Fibroblast of pulmonary artery (primary cell): ENCODE results near the gene KIF2A.
A peak's percentile ranks its signal among the peaks of the same experiment; 100 is the strongest.

Experiments used
- DNase-seq: peaks from one replicate; pipeline ENCODE4 v3.0.0-alpha.2; 2010; ENCODE audit warnings: low read depth
- H3K4me3 ChIP-seq: replicated peaks from 2 replicates; pipeline ENCODE4 v1.5.1; 2011; ENCODE audit warnings: low read depth, mild to moderate bottlenecking, control low read depth, low read length, moderate library complexity
- CTCF ChIP-seq: IDR thresholded peaks from 2 replicates; pipeline ENCODE4 v1.5.1; 2011; ENCODE audit warnings: mild to moderate bottlenecking, control low read depth, low read length, inconsistent platforms; ENCODE audit errors: missing control alignments

The KIF2A gene

DNA sequence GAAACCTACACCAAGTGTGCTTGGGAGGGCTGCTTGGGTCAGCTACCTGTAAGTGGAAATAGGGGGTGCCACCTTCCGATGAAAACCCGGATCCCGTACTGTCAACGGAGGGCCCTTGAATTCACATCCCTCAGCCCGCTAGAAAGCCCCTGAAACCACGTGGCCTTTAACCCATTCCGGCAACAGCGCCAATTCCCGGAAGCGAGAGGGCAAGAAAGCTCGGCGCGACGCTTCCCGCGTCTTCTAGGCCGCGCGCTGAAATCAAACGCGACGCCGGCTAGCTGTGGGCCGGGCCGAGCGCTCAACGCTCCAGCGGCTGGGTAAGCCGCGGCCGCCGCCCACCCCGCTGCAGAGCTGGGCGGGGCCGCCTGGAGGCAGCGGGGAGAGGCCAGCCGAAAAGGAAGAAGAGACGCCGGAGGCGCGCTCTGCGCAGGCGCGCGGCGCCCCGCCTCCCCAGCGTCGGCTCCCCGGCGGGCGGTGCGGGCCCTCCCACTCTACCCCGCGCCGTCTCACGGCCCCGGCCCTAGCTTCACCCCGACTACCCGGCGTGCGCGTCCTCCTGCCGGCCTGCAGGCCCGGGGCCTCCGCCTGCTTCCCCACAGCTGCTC is at the start of gene KIF2A:
KIF2A (plus strand) TSS at position 492 of the 608 bp plus-strand sequence. CDS start 267 bp downstream, outside the sequence.
- H3K4me3 ChIP-seq: peak within 1 kb of the TSS; percentile 87
- DNase-seq: peak; percentile 92
- TF ChIP-seq CTCF: no peak

DNA sequence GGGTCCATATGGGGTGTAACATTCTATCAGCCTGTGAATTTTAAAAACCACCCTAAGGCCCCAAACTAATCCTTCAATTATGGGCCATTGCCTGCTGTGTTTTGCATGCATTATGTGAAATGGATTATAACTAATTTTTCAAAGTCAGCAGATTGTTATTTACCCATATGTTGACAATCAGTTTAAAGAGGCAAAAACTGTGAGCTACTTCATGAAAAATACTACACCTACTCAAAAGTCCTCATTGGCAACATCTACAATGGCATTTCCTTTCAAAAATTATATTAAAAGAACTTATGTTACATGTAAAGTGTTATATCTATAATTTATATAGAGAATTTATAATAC is 49.0 kb upstream of the KIF2A start:
- DNase-seq: no peak
- H3K4me3 ChIP-seq: no peak overlapping the region
- TF ChIP-seq CTCF: no peak

GRCh38 chr5:62258654-62259053 is 47.4 kb upstream of the KIF2A start:
- DNase-seq: no peak
- TF ChIP-seq CTCF: no peak
- no peak overlapping the region for H3K4me3 ChIP-seq

DNA sequence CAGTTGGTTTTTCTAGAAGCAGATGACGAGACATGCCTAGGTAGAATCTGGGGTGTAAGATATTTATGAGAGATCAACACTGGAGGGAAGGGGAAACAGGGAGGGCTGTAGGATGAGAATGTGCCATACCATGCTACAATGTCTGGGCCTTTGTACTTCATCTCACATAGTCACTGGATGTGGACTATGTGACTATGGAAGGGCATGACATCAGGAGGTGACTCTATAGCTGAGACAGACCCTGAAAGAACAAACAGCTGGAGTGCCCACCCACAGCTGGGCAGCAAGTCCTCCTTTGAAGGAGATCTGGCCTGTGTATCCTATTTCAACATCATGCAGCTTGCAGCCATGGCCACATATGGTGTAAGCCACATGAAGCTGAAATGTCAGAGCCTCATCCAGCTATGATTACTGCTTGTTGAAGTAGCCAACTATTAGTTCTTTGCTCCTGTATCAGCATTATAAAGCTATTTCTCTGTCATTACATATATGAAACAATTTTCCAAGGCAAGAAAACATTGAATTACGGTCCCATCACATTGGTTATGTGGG is 46.2 kb upstream of the KIF2A start:
- no peak for DNase-seq
- no peak overlapping the region for H3K4me3 ChIP-seq
- TF ChIP-seq CTCF: no peak

DNA sequence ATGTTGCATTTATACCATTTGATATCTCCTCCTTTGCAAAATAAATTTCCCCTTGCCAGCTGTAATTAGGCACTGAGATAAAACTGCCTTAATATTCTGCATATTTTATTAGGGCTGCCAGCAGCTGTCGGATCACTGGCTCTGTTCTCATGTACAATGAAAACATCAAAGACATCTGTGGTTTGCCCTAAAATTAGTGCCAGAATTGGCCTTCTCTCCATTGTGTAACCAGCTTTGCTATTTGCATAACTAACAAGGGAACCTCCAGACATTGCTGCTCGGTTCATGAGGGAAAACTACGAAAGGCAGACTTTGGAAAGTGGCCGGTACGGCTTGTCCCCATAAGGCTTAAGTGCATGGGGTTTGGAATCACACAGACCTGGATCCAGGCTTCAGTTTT is 45.5 kb upstream of the KIF2A start:
- H3K4me3 ChIP-seq: no peak overlapping the region
- no peak for TF ChIP-seq CTCF
- DNase-seq: no peak

GRCh38 chr5:62263401-62263800 is 42.6 kb upstream of the KIF2A start:
- no peak for TF ChIP-seq CTCF
- no peak for DNase-seq
- no peak overlapping the region for H3K4me3 ChIP-seq

- no peak overlapping the region for H3K4me3 ChIP-seq
- no peak for TF ChIP-seq CTCF
- no peak for DNase-seq
Observed at GRCh38 chr5:62265648-62266112, 40.3 kb upstream of the KIF2A start.
